ENCODE measurements around the gene LGMN. TPM values are rescaled to one million over a fixed set of nuclear protein-coding genes. Genes with fewer than 3 reads are reported as not detected.
"Not testable (repeated sequence)": the region's sequence is repeated elsewhere in the genome, so short reads cannot be mapped to it uniquely, and the experiment has no call there.

LGMN gene
- total and polyA plus RNA-seq, 8 donors: 75.4 to 251 (median 97.1) TPM

- ATAC-seq (peak; percentile 32), DNase-seq (no peak)
- Histone ChIP-seq H3K27ac (no peak overlapping the region), H3K9me3 (no peaks in the 10 kb centered on the region), H3K36me3 (no peaks in the 10 kb centered on the region), H3K27me3 (peaks cover 0 to 8% of the 10 kb centered on the region in 2 donors), H3K4me3 (no peak overlapping the region), H3K4me1 (peaks cover 0 to 11% of the 10 kb centered on the region in 2 donors)
- TF ChIP-seq CTCF (IDR thresholded peaks at IDR 0.05): no peak
- intact Hi-C loops (cut with DNase I): no loop called here
Observed at GRCh38 chr14:92754966-92755365, 6.5 kb upstream of the LGMN start.

GRCh38 chr14:92753250-92753649, 4.8 kb upstream of the LGMN start:
- Histone ChIP-seq H3K27ac (no peak overlapping the region), H3K9me3 (no peaks in the 10 kb centered on the region), H3K4me1 (peaks cover 0 to 11% of the 10 kb centered on the region in 2 donors), H3K27me3 (peaks cover 0 to 25% of the 10 kb centered on the region in 2 donors), H3K36me3 (no peaks in the 10 kb centered on the region), H3K4me3 (no peak overlapping the region)
- intact Hi-C loops (cut with DNase I): no loop called here
- TF ChIP-seq CTCF (IDR thresholded peaks at IDR 0.05): no peak
- ATAC-seq (no peak), DNase-seq (peak in 1 of 4 donors; percentile 46)

- DNase-seq (no peak), ATAC-seq (no peak)
- TF ChIP-seq CTCF (IDR thresholded peaks at IDR 0.05): no peak
- peaks cover 0 to 39% of the 10 kb centered on the region in 2 donors for H3K27me3 ChIP-seq
- no peak overlapping the region for H3K4me3 ChIP-seq
- no peak overlapping the region for H3K27ac ChIP-seq
- intact Hi-C loops (cut with DNase I): no loop called here
- H3K4me1 ChIP-seq: peaks cover 6 to 17% of the 10 kb centered on the region in 2 donors
- no peaks in the 10 kb centered on the region for H3K9me3 ChIP-seq
- no peaks in the 10 kb centered on the region for H3K36me3 ChIP-seq
Observed at GRCh38 chr14:92751819-92752218, 3.4 kb upstream of the LGMN start.

- ATAC-seq (no peak), DNase-seq (no peak)
- Histone ChIP-seq H3K27me3 (peaks cover 0 to 45% of the 10 kb centered on the region in 2 donors), H3K9me3 (no peaks in the 10 kb centered on the region), H3K27ac (no peak overlapping the region), H3K4me3 (no peak overlapping the region), H3K36me3 (no peaks in the 10 kb centered on the region), H3K4me1 (peaks cover 6 to 24% of the 10 kb centered on the region in 2 donors)
- intact Hi-C loops (cut with DNase I): no loop called here
- no peak for TF ChIP-seq CTCF (IDR thresholded peaks at IDR 0.05)
Observed at GRCh38 chr14:92750994-92751400, 2.6 kb upstream of the LGMN start.

- H3K4me3 ChIP-seq; intact Hi-C loops (cut with DNase I); H3K9me3 ChIP-seq; DNase-seq; H3K27ac ChIP-seq; H3K36me3 ChIP-seq; ATAC-seq: not testable (repeated sequence)
- H3K4me1 ChIP-seq: peaks cover 6 to 28% of the 10 kb centered on the region in 2 donors
- peaks cover 0 to 45% of the 10 kb centered on the region in 2 donors for H3K27me3 ChIP-seq
Observed at GRCh38 chr14:92750222-92750728, 1.8 kb upstream of the LGMN start.
